ENCODE results near the gene MPG.

MPG gene

DNA sequence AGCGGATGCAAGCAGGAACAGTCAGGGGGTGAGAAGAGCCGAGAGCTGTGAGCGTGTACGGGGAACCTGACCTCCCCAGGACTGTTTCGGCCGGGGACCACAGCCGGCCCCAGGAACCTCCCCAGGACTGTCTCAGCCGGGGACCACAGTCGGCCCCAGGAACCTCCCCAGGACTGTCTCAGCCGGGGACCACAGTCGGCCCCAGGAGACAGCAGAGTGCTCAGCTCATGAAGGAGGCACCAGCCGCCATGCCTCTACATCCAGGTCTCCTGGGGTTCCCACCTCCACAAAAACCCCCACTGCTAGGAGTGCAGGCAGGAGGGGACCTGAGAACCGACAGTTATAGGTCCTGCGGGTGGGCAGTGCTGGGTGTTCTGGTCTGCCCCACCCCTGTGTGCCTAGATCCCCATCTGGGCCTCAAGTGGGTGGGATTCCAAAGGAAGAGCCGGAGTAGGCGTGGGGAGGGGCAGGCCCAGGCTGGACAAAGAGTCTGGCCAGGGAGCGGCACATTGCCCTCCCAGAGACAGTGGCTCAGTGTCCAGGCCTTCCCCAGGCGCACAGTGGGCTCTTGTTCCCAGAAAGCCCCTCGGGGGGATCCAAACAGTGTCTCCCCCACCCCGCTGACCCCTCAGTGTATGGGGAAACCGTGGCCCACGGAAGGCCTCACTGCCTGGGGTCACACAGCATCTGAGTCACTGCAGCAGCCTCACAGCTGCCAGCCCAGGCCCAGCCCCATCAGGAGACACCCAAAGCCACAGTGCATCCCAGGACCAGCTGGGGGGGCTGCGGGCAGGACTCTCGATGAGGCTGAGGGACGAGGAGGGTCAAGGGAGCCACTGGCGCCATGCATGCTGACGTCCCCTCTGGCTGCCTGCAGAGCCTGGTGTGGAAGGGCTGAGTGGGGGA, 9.9 kb upstream of the MPG start:
- Mint-ChIP-seq H3K9me3 (no peaks in the 10 kb centered on the region), H3K36me3 (ENCODE audit: low read depth) (no peaks in the 10 kb centered on the region), H3K27ac (no peak overlapping the region), H3K4me1 (ENCODE audit: low read depth) (peaks cover 9% of the 10 kb centered on the region), H3K4me3 (no peak overlapping the region), H3K27me3 (peaks cover 37% of the 10 kb centered on the region)
- no peak for DNase-seq

DNA sequence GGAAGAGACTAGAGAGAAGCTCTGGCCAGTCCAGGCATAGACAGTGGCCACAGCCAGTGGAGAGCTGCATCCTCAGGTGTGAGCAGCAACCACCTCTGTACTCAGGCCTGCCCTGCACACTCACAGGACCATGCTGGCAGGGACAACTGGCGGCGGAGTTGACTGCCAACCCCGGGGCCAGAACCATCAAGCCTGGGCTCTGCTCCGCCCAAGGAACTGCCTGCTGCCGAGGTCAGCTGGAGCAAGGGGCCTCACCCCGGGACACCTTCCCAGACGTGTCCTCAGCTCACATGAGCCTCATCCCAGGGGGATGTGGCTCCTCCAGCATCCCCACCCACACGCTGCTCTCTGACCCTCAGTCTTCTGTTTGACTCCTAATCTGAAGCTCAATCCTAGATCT, 8.8 kb upstream of the MPG start:
- Mint-ChIP-seq H3K27me3 (peaks cover 47% of the 10 kb centered on the region), H3K27ac (no peak overlapping the region), H3K9me3 (no peaks in the 10 kb centered on the region), H3K4me3 (no peak overlapping the region), H3K36me3 (ENCODE audit: low read depth) (no peaks in the 10 kb centered on the region), H3K4me1 (ENCODE audit: low read depth) (peaks cover 9% of the 10 kb centered on the region)
- no peak for DNase-seq

DNA sequence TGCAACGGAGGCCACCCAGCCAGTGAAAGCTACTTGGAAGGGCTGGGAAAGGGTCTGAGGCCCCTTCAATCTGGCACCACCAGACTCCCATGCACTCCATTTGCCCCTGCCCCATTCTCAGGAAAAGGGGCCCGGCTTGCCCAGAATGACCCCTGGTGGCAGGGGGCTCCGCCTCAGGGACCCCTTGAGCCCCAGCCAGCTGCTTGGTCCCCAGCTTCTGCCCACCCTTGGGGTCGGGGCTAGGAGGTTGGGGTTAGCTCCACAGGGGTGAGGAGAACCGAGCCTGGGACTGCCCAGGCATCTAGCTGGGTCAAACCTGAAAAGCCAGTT, 6.8 kb upstream of the MPG start:
- Mint-ChIP-seq H3K27ac (no peak overlapping the region), H3K27me3 (peaks cover 53% of the 10 kb centered on the region), H3K4me3 (no peak overlapping the region), H3K9me3 (no peaks in the 10 kb centered on the region), H3K36me3 (ENCODE audit: low read depth) (no peaks in the 10 kb centered on the region), H3K4me1 (ENCODE audit: low read depth) (peaks cover 9% of the 10 kb centered on the region)
- no peak for DNase-seq

DNA sequence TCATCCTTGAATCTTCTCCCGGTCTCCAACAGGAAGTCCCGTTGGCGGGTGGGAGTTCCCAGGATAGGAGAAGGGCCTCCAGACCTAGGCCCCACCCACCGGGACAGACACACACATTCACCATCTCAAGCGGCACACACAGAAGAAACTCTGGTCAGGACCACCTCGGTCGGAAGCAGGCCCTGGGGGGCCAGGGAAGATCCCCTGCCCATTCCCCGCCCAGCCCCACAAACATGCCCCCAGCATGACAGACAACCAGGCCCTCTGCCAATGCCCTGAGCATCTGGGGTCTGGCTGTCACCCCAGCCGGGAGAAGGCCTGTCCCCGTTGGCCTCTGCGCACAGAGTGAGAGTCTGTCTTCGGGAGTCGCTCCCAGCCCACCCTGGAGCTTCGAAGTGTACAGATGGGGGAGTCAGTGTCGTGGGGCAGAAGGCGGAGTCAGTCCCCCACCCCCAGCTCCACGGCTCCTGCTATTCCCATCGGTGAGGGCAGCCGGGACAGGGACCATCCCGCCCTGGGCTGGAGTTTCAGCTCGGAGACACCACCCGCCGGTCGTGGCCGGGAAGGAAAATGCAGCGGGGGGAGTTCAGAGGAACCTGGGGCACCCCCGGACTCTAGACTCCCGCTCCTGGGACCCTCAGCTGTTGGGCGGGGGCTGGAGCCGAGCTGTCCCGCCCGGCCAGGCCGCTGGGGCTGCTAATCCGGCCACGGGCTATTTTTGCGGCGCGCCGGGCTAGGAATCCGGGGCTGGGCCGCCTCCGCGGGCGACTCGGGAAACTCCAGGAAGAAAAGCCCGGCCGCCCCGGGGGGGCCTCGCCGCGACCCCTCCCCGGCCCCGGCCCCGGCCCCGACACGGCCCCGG, 6.3 kb upstream of the MPG start:
- peaks cover 53% of the 10 kb centered on the region for H3K27me3 Mint-ChIP-seq
- H3K4me1 Mint-ChIP-seq (ENCODE audit: low read depth), result peaks cover 15% of the 10 kb centered on the region
- H3K4me3 Mint-ChIP-seq, result peak overlapping the region; percentile 20

DNA sequence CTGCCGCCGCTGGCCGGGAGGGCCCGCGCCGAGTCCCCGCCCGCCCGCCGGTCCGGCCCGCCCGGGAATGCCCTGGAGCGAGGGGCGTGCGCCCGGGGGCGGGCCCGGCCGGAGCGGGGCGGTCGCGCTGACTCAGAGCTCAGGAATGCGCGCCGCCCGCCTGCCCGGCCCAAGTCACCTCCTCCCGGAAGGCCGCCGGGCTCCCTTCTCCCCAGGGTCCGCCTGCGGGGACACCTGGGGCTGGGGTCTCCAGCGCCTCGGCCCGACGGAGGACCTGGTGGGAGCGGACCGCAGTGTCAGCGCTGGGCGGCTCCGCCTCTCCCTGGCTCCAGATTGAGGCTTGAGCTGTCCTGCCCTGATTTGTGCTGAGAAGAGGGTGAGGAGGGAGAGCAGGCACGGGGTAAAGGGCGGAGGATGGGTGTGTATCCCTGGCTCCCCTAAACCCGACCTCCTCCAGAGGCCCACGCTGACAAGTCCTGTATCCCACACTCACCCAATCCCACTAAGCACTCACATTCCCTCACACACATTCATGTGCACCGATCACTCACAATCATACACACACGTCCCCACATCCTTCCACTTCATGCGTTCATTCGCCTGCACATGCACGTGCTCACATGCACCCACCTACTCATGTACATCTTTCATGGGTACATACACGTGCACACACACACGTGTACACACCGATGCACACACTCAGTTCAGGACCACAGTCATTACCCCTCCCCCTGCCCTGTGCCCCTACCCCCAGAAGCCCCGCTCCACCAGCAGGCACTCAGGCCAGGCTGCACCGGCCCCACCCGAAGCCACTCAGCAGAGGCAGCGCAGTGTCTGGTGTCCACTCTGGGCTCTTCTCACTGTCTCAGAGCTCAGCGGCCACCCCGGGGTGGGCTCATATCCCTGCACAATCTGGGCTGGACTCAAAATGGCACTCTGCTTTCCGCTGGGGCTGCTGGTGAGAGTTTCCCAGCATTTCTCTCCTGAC, 5.2 kb upstream of the MPG start, which contains the start of gene RHBDF1:
RHBDF1 (minus strand) TSS at position 71 of the 988 bp plus-strand sequence. CDS start 7,616 bp downstream, outside the sequence.
- peak within 1 kb of the TSS; percentile 39 for H3K4me3 Mint-ChIP-seq
- DNase-seq, result no peak
- no peaks in the 10 kb centered on the region for H3K9me3 Mint-ChIP-seq
- no peak within 1 kb of the TSS for H3K27ac Mint-ChIP-seq
- no peaks in the 10 kb centered on the region for H3K36me3 Mint-ChIP-seq (ENCODE audit: low read depth)
- peaks cover 49% of the 10 kb centered on the region for H3K27me3 Mint-ChIP-seq
- peaks cover 22% of the 10 kb centered on the region for H3K4me1 Mint-ChIP-seq (ENCODE audit: low read depth)

More for the DNA sequence above, 6.3 kb upstream of the MPG start:
- H3K36me3 Mint-ChIP-seq (ENCODE audit: low read depth), result no peaks in the 10 kb centered on the region
- no peak overlapping the region for H3K27ac Mint-ChIP-seq
- H3K9me3 Mint-ChIP-seq, result no peaks in the 10 kb centered on the region
- no peak for DNase-seq

DNA sequence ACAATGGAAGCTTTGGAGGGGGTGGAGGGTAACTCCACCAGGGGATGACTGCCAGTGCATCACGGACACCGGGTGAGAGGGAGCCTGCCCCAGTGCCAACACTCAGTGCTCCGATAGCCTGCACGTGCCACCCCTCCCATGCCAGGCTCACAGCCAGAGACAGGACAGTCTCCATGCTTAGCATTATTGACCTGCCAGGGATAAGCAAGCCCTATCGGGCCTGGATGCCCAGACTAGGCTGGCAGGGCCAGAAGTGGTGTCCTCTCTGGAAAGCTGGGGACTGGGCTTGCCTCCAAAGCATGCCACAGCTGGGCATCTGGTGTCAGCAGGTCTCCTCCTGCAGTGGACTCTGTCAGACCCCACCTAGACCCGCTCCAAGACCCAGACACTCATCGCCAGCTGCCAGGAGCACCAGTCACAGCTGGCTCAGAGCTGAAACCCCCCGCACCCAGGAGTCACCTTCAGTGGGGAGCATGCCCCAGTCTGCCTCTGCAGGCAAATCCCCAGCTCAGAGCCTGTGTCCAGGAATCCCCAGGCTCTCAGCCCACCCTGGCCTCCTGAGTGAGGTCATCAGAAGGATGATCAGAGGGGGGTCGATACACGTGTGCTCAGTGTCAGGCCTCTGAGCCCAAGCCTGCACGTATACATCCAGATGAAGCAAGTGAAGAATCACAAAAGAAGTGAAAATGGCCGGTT, 3.8 kb upstream of the MPG start:
- H3K4me1 Mint-ChIP-seq (ENCODE audit: low read depth), result peaks cover 29% of the 10 kb centered on the region
- H3K36me3 Mint-ChIP-seq (ENCODE audit: low read depth), result peaks cover 8% of the 10 kb centered on the region
- H3K4me3 Mint-ChIP-seq, result no peak overlapping the region
- peaks cover 49% of the 10 kb centered on the region for H3K27me3 Mint-ChIP-seq
- DNase-seq, result no peak
- no peaks in the 10 kb centered on the region for H3K9me3 Mint-ChIP-seq
- H3K27ac Mint-ChIP-seq, result no peak overlapping the region

DNA sequence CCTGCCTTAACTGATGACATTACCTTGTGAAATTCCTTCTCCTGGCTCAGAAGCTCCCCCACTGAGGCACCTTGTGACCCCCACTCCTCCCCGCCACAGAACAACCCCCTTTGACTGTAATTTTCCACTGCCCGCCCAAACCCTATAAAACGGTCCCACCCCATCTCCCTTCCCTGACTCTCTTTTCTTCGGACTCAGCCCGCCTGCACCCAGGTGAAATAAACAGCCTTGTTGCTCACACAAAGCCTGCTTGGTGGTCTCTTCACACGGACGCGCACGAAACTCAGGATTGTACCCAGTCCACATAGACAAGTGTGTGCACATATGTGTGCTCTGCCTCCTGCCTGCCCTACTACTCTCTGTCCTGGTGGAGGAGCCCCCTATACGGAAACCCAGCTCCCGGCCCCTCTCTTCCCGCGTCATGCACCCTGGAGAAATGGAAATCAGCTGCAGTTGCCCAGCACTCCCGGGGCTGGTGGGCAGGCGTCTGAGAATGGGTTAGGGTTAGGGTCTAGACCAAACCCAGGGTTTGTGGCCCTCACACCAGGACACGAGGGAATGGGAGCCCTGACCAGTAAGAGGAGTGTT, 3.2 kb upstream of the MPG start:
- no peak for DNase-seq
- H3K27me3 Mint-ChIP-seq, result peaks cover 42% of the 10 kb centered on the region
- peaks cover 35% of the 10 kb centered on the region for H3K4me1 Mint-ChIP-seq (ENCODE audit: low read depth)
- H3K36me3 Mint-ChIP-seq (ENCODE audit: low read depth), result peaks cover 14% of the 10 kb centered on the region
- H3K9me3 Mint-ChIP-seq, result no peaks in the 10 kb centered on the region
- no peak overlapping the region for H3K4me3 Mint-ChIP-seq
- no peak overlapping the region for H3K27ac Mint-ChIP-seq

DNA sequence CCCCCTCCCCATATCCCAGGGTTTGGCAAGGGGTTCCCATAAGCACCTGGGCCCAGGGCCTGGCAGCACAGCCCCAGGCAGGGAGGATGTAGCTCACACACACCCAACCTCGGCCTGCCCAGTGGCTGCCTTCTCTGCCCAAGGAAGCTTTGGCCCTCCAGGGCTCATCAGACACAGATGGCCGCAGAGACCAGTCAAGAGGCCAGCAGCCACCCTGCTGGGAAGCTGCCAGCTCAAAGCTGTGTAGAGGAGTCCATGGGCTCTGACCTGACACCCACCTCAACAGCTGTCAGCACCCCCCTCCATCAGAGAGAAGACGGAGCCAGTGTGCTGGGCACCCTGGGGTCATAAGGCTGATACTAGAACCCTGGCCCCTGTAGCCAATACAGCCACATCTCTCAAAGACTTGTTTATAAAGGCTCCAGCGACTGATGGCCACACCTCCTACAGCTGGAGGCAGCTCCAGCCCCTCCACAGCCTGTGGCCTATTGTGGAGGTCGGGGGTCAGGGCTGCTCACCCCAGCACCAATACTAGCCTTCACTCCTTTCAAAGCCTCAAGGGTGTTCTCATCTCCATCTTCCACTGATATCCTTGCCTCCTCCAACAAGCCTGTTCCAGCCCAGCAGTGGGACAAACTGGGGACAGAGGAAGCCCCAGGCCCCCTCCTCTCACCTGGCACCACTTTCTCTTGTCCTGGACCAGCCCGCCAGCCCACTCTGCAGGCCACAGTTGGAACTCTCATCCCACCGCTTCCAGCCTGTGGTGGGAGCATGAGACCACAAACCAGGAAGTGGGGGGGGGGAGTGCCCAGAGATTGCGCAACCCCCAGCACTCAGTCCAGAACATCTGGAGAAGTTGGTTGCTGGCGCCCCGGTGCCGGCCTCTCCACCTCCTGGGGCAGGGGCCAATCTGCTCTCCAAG, 2.2 kb upstream of the MPG start:
- Mint-ChIP-seq H3K4me3 (peak overlapping the region; percentile 80), H3K9me3 (no peaks in the 10 kb centered on the region), H3K36me3 (ENCODE audit: low read depth) (peaks cover 22% of the 10 kb centered on the region), H3K27me3 (peaks cover 33% of the 10 kb centered on the region), H3K27ac (no peak overlapping the region), H3K4me1 (ENCODE audit: low read depth) (peaks cover 41% of the 10 kb centered on the region)
- no peak for DNase-seq

DNA sequence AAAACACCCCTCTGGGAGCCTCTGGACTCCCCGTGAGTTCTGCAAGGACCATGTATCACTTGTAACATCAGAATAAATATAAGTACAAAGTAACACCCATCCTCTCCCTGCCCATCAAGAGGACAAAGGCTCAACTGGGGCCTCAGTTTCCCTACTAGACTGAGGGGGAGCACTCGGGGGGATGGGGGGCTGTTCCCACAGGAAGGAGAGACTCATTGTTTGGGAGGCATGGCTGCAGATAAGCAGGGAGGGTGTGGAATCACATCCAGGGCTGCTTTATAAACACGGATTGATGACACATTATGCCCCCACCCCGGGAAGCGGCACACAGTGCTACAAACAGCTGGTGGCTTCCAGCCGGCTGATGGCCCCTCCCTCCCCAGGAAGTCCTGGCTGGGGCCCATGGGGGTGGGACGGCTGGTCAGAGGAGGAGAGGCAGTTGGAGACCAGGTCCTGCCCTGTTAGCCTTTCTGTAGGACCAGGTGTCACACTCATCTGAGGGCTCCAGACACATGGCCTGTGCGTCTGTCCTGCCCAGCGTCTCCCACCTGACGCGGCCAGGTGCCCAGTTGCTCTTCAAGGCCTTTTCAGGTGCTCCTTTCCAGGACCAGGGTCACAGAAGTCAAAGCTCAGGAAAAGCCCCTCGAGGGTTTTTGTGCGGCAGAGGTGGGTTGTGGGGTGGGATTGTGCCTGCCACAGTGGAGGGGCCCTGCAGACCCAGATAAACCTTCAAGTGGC, 1.3 kb upstream of the MPG start:
- Mint-ChIP-seq H3K27me3 (peaks cover 26% of the 10 kb centered on the region), H3K4me1 (ENCODE audit: low read depth) (peaks cover 42% of the 10 kb centered on the region), H3K36me3 (ENCODE audit: low read depth) (peaks cover 26% of the 10 kb centered on the region), H3K27ac (peak overlapping the region; percentile 79), H3K9me3 (no peaks in the 10 kb centered on the region), H3K4me3 (peak overlapping the region; percentile 80)
- DNase-seq, result no peak

DNA sequence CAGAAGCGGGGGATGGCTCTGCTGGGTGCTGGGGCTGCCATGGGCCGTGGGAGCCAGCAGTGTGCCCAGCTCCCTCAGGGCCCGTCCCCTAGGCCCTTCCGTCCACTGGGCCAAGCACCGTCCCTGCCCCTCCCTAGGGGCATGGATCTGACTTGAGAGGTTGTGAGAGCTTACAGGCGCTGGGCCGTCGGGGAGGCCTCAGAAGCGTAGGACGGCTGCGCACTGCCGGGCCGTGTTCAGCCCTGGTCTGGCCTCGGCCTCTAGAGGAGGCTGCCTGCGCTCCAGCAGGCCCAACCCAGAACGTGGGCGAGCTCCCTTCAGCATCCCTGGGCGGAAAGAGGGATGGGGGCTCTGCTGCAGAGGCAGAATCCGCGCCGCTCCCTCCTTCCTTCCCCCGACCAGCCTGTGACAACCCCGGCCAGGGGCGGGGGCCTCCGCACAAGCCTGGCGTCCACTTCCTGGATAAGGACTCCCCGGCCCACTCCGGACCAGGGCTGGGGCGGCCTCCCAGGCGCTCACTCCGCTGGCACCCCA, 685 bp upstream of the MPG start:
- H3K27me3 Mint-ChIP-seq, result peaks cover 24% of the 10 kb centered on the region
- peaks cover 26% of the 10 kb centered on the region for H3K36me3 Mint-ChIP-seq (ENCODE audit: low read depth)
- peak; percentile 69 for DNase-seq
- H3K4me1 Mint-ChIP-seq (ENCODE audit: low read depth), result peaks cover 40% of the 10 kb centered on the region
- H3K27ac Mint-ChIP-seq, result peak overlapping the region; percentile 79
- no peaks in the 10 kb centered on the region for H3K9me3 Mint-ChIP-seq
- H3K4me3 Mint-ChIP-seq, result peak overlapping the region; percentile 80

DNA sequence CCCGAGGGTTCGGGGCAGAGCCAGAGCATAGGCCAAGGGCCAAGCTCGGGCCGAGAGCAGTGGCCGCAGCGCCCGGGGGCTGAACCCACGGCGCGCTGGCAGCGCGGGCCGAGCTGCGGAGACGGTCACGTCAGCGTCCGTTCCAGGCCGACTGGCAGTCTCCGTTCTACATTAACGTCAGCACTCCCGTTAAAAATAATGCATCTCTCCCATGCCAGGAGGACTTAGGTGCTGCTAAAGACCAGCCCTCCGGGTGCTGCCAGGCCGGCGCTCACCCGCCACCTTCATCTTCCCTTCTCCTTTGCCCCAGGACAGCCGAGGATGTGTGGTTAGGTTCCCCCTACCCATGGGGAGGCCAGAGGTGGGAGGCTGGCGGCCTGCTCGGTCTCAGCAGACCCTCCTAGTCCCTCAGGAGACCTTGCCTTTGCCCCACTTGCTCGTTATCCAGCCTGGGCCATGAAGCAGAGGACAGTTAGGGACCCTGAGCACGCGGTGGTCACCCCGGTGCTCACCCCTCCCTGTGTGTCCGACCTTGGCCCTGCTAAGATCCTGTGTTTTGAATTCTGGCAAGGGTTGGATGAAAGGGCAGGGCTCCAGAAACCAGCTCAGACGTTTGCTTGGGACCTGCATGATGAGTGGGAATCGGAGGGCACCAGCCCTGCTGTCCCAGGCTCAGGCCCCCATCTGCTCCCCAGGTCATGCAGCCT, 572 bp downstream of the MPG start:
- Mint-ChIP-seq H3K4me3 (peak overlapping the region; percentile 88), H3K4me1 (ENCODE audit: low read depth) (peaks cover 47% of the 10 kb centered on the region), H3K27me3 (peaks cover 15% of the 10 kb centered on the region), H3K27ac (peak overlapping the region; percentile 93), H3K9me3 (no peaks in the 10 kb centered on the region), H3K36me3 (ENCODE audit: low read depth) (peaks cover 33% of the 10 kb centered on the region)
- DNase-seq, result no peak

Data from activated T-cell treated with anti-CD3 and anti-CD28 coated beads, Interleukin-2, amount 50 U/mL, for 24 hours (primary cell).